ENCODE data around the gene METTL16. TPM values are rescaled to one million over a fixed set of nuclear protein-coding genes. Genes with fewer than 3 reads are reported as not detected.
"Not testable (repeated sequence)": the region's sequence is repeated elsewhere in the genome, so short reads cannot be mapped to it uniquely, and the experiment has no call there.

Gene METTL16
- total RNA-seq, 1 experiment from 2014 or later, result 37.6 TPM

GRCh38 chr17:2549392-2550211 lies 37.9 kb upstream of the METTL16 start:
- H3K9me3 ChIP-seq (ENCODE audit: control insufficient read depth in 1 of 2, insufficient read depth in 1 of 2, low read depth in 1 of 2, low read length in 2 of 2), result no peaks in the 10 kb centered on the region
- no peaks in the 10 kb centered on the region for H3K79me2 ChIP-seq (ENCODE audit: insufficient read depth, low read length)
- DNase-seq (ENCODE audit: low read depth, low spot score), result no peak
- H2AFZ ChIP-seq (ENCODE audit: low read depth, low read length, poor library complexity, severe bottlenecking), result no peak overlapping the region
- H3K4me3 ChIP-seq (replicated peaks in 1 of 2; ENCODE audit: low read depth in 1 of 2, low read length in 2 of 2), result no peak overlapping the region
- H3K9me2 ChIP-seq (ENCODE audit: insufficient read depth), result no peaks in the 10 kb centered on the region
- no peak overlapping the region for H3K4me2 ChIP-seq (ENCODE audit: low read length)
- POLR2A ChIA-PET, result interaction anchor here (0.7 kb wide), 1 partner anchor 191 kb away, joined by 3 read pairs; no protein-coding TSS in a partner anchor
- RAD21 ChIA-PET (ENCODE audit: low non-redundant PET in 1 of 2, low total read pairs in 2 of 2, uncharacterized antibody in 2 of 2, unreplicated experiment in 2 of 2), result no interaction called here
- BruUV-seq (replicated peaks), result no TSS peak
- H3K27ac ChIP-seq (ENCODE audit: low read depth, low read length), result no peak overlapping the region
- no peaks in the 10 kb centered on the region for H3K36me3 ChIP-seq (ENCODE audit: control insufficient read depth in 1 of 2, insufficient read depth in 2 of 2, low read length in 2 of 2)
- no peak for ATAC-seq
- H3K9ac ChIP-seq (ENCODE audit: low read length), result no peak overlapping the region
- CTCF ChIA-PET, result no interaction called here
- TF ChIP-seq CTCF (IDR thresholded peaks at IDR 0.05 in 2 of 3, conservative IDR thresholded peaks at IDR 0.05 in 1 of 3; ENCODE audit: borderline replicate concordance in 1 of 3, insufficient read depth in 1 of 3, low read depth in 2 of 3, low read length in 2 of 3), result no peak
- no peaks in the 10 kb centered on the region for H3K27me3 ChIP-seq (ENCODE audit: insufficient read depth, low read length)
- intact Hi-C loops (cut with micrococcal nuclease), result no loop called here
- H3K4me1 ChIP-seq (ENCODE audit: control insufficient read depth in 1 of 2, insufficient read depth in 2 of 2, low read length in 2 of 2), result no peaks in the 10 kb centered on the region
- H4K20me1 ChIP-seq (ENCODE audit: insufficient read depth), result no peaks in the 10 kb centered on the region

DNA sequence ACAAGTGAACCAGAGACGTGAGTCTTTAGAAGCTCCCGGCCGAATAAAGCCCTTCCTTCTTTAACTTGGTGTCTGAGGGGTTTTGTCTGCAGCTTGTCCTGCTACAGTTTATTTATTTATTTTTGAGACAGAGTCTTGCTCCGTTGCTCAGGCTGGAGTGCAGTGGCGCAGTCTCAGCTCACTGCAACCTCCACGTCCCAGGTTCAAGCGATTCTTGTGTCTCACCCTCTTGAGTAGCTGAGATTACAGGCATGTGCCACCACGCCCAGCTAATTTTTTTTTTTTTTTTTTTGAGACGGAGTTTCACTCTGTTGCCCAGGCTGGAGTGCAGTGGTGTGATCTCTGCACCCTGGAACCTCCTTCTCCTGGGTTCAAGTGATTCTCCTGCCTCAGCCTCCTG lies 36.3 kb upstream of the METTL16 start:
- H3K4me3 ChIP-seq (replicated peaks in 1 of 2; ENCODE audit: low read depth in 1 of 2, low read length in 2 of 2); H2AFZ ChIP-seq (ENCODE audit: low read depth, low read length, poor library complexity, severe bottlenecking); H3K4me2 ChIP-seq (ENCODE audit: low read length): not testable (repeated sequence)

More for the DNA sequence above, 36.3 kb upstream of the METTL16 start:
- H3K27me3 ChIP-seq (ENCODE audit: insufficient read depth, low read length); H4K20me1 ChIP-seq (ENCODE audit: insufficient read depth); H3K9me3 ChIP-seq (ENCODE audit: control insufficient read depth in 1 of 2, insufficient read depth in 1 of 2, low read depth in 1 of 2, low read length in 2 of 2); H3K4me1 ChIP-seq (ENCODE audit: control insufficient read depth in 1 of 2, insufficient read depth in 2 of 2, low read length in 2 of 2); DNase-seq (ENCODE audit: low read depth, low spot score); H3K79me2 ChIP-seq (ENCODE audit: insufficient read depth, low read length); intact Hi-C loops (cut with micrococcal nuclease); BruUV-seq (replicated peaks); H3K9ac ChIP-seq (ENCODE audit: low read length); H3K36me3 ChIP-seq (ENCODE audit: control insufficient read depth in 1 of 2, insufficient read depth in 2 of 2, low read length in 2 of 2); RAD21 ChIA-PET (ENCODE audit: low non-redundant PET in 1 of 2, low total read pairs in 2 of 2, uncharacterized antibody in 2 of 2, unreplicated experiment in 2 of 2); ATAC-seq; H3K27ac ChIP-seq (ENCODE audit: low read depth, low read length); CTCF ChIA-PET; H3K9me2 ChIP-seq (ENCODE audit: insufficient read depth): not testable (repeated sequence)
- POLR2A ChIA-PET, result interaction anchor here (1.1 kb wide), 1 partner anchor 24 kb away, joined by 3 read pairs; no protein-coding TSS in a partner anchor

Measured in HCT116 (cell line).